Astrocyte of the spinal cord (primary cell): ENCODE results near the gene RIC3.

Experiments used
- DNase-seq: peaks from one replicate; pipeline ENCODE4 v3.0.0; 2011; ENCODE audit warnings: low read depth, low spot score
- H3K4me3 ChIP-seq: 2 replicates; pipeline ENCODE4 v1.5.1; 2011; ENCODE audit warnings: low read depth, mild to moderate bottlenecking, low read length, moderate library complexity
- CTCF ChIP-seq: IDR thresholded peaks from 2 replicates; pipeline ENCODE4 v1.5.1; 2012; ENCODE audit warnings: low read depth, mild to moderate bottlenecking, low read length, inconsistent platforms
- in situ Hi-C: cut with HindIII; loops from 2 replicates; pipeline ENCODE4 v1.10.0; 2017; ENCODE audit warnings: low sequenced_read_pairs

Gene RIC3

GRCh38 chr11:8127447-8127846, 41.4 kb downstream of the RIC3 start:
- no peak overlapping the region for H3K4me3 ChIP-seq
- in situ Hi-C loops = no loop called here
- no peak for DNase-seq
- no peak for TF ChIP-seq CTCF

- no peak for DNase-seq
- in situ Hi-C loops = no loop called here
- no peak for TF ChIP-seq CTCF
- H3K4me3 ChIP-seq = no peak overlapping the region
Observed at GRCh38 chr11:8126649-8127289, 42.1 kb downstream of the RIC3 start.

GRCh38 chr11:8122173-8122764, 46.6 kb downstream of the RIC3 start:
- in situ Hi-C loops = no loop called here
- TF ChIP-seq CTCF = no peak
- no peak for DNase-seq

GRCh38 chr11:8111636-8112035, 57.2 kb downstream of the RIC3 start:
- DNase-seq = no peak
- in situ Hi-C loops = no loop called here
- no peak overlapping the region for H3K4me3 ChIP-seq
- no peak for TF ChIP-seq CTCF

More at GRCh38 chr11:8122173-8122764, 46.6 kb downstream of the RIC3 start:
- H3K4me3 ChIP-seq = no peak overlapping the region

DNA sequence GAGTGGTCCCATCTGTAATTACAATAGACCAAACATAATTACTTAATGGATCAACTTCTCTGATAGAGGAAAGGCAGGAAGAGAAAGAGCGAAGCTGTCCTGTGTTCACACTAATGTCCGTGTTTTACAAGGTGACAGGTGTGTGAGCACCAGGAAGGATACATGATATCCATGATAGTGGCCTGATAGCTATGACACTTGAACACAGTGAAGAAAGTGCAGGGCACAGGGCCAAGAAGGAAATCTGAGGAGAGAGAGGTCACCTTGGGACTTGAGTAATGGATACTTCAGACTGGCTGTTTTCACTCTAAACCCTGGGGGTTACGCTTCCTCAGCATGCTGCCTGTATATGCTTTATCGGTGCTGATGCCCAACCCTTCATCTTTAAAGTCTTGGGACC, 58.4 kb downstream of the RIC3 start:
- no peak for TF ChIP-seq CTCF
- in situ Hi-C loops = no loop called here

GRCh38 chr11:8109675-8110074, 59.1 kb downstream of the RIC3 start:
- no peak for DNase-seq
- no peak overlapping the region for H3K4me3 ChIP-seq
- in situ Hi-C loops = no loop called here
- no peak for TF ChIP-seq CTCF

More for the DNA sequence above, 58.4 kb downstream of the RIC3 start:
- no peak for DNase-seq
- no peak overlapping the region for H3K4me3 ChIP-seq

DNA sequence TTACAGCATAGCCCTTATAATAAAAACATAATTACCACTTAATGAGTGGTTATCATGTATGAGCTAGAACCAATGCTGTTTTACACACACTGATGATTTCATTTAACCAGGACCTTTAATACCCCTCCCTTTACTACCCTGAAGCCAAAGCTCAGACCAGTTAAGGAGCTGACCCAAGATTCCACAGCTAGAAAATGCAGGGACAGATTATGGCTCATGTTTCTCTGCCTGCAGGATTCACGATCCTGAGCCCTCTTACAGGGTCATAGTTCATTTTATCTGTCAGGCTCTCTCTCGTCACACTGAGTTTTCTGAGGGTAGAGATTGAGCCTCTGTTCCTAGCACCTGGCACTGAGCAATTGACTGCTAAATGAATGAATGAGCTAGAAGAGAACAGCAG, 60.4 kb downstream of the RIC3 start:
- in situ Hi-C loops = no loop called here
- no peak for DNase-seq
- TF ChIP-seq CTCF = no peak
- H3K4me3 ChIP-seq = no peak overlapping the region
